ENCODE measurements around the gene MYO9A.

MYO9A gene

GRCh38 chr15:71807125-71807629 lies 310.8 kb downstream of the MYO9A start:
- TF ChIP-seq CTCF (IDR thresholded peaks at IDR 0.05; ENCODE audit: poor library complexity, severe bottlenecking) = no peak
- H3K4me1 ChIP-seq (ENCODE audit: insufficient read depth, poor library complexity, severe bottlenecking) = peaks cover 5% of the 10 kb centered on the region
- no peak overlapping the region for H3K4me3 ChIP-seq (ENCODE audit: severe bottlenecking)
- H3K9me3 ChIP-seq (ENCODE audit: severe bottlenecking) = no peaks in the 10 kb centered on the region
- no peak for ATAC-seq (ENCODE audit: low read depth)
- no peak overlapping the region for H3K27ac ChIP-seq (ENCODE audit: poor library complexity, severe bottlenecking)
- DNase-seq (ENCODE audit: low spot score) = no peak
- no peaks in the 10 kb centered on the region for H3K27me3 ChIP-seq (ENCODE audit: insufficient read depth, poor library complexity, severe bottlenecking)
- H3K36me3 ChIP-seq (ENCODE audit: low read depth) = no peaks in the 10 kb centered on the region

GRCh38 chr15:71806452-71806931 lies 311.5 kb downstream of the MYO9A start:
- Histone ChIP-seq H3K9me3 (ENCODE audit: severe bottlenecking) (no peaks in the 10 kb centered on the region), H3K27ac (ENCODE audit: poor library complexity, severe bottlenecking) (no peak overlapping the region), H3K4me1 (ENCODE audit: insufficient read depth, poor library complexity, severe bottlenecking) (peaks cover 5% of the 10 kb centered on the region), H3K36me3 (ENCODE audit: low read depth) (no peaks in the 10 kb centered on the region), H3K4me3 (ENCODE audit: severe bottlenecking) (no peak overlapping the region), H3K27me3 (ENCODE audit: insufficient read depth, poor library complexity, severe bottlenecking) (no peaks in the 10 kb centered on the region)
- DNase-seq (ENCODE audit: low spot score) (no peak), ATAC-seq (ENCODE audit: low read depth) (peak; percentile 24; the same call in 2 of the 3 replicates)
- no peak for TF ChIP-seq CTCF (IDR thresholded peaks at IDR 0.05; ENCODE audit: poor library complexity, severe bottlenecking)

- DNase-seq (ENCODE audit: low spot score) (no peak), ATAC-seq (ENCODE audit: low read depth) (no peak)
- H3K9me3 ChIP-seq (ENCODE audit: severe bottlenecking) = no peaks in the 10 kb centered on the region
- peaks cover 5% of the 10 kb centered on the region for H3K4me1 ChIP-seq (ENCODE audit: insufficient read depth, poor library complexity, severe bottlenecking)
- H3K27ac ChIP-seq (ENCODE audit: poor library complexity, severe bottlenecking) = no peak overlapping the region
- H3K36me3 ChIP-seq (ENCODE audit: low read depth) = no peaks in the 10 kb centered on the region
- no peak overlapping the region for H3K4me3 ChIP-seq (ENCODE audit: severe bottlenecking)
- no peaks in the 10 kb centered on the region for H3K27me3 ChIP-seq (ENCODE audit: insufficient read depth, poor library complexity, severe bottlenecking)
- no peak for TF ChIP-seq CTCF (IDR thresholded peaks at IDR 0.05; ENCODE audit: poor library complexity, severe bottlenecking)
These were observed 313.1 kb downstream of the MYO9A start for GRCh38 chr15:71804695-71805470.

GRCh38 chr15:71804226-71804625 lies 313.7 kb downstream of the MYO9A start:
- ATAC-seq (ENCODE audit: low read depth) = no peak
- peaks cover 5% of the 10 kb centered on the region for H3K4me1 ChIP-seq (ENCODE audit: insufficient read depth, poor library complexity, severe bottlenecking)
- H3K4me3 ChIP-seq (ENCODE audit: severe bottlenecking) = no peak overlapping the region
- no peaks in the 10 kb centered on the region for H3K36me3 ChIP-seq (ENCODE audit: low read depth)
- no peak for DNase-seq (ENCODE audit: low spot score)
- no peak overlapping the region for H3K27ac ChIP-seq (ENCODE audit: poor library complexity, severe bottlenecking)
- H3K27me3 ChIP-seq (ENCODE audit: insufficient read depth, poor library complexity, severe bottlenecking) = no peaks in the 10 kb centered on the region
- H3K9me3 ChIP-seq (ENCODE audit: severe bottlenecking) = no peaks in the 10 kb centered on the region
- TF ChIP-seq CTCF (IDR thresholded peaks at IDR 0.05; ENCODE audit: poor library complexity, severe bottlenecking) = no peak

GRCh38 chr15:71802770-71803169 lies 315.2 kb downstream of the MYO9A start:
- H3K27me3 ChIP-seq (ENCODE audit: insufficient read depth, poor library complexity, severe bottlenecking) = no peaks in the 10 kb centered on the region
- peaks cover 5% of the 10 kb centered on the region for H3K4me1 ChIP-seq (ENCODE audit: insufficient read depth, poor library complexity, severe bottlenecking)
- no peak for DNase-seq (ENCODE audit: low spot score)
- ATAC-seq (ENCODE audit: low read depth) = no peak
- H3K4me3 ChIP-seq (ENCODE audit: severe bottlenecking) = no peak overlapping the region
- H3K27ac ChIP-seq (ENCODE audit: poor library complexity, severe bottlenecking) = no peak overlapping the region
- H3K36me3 ChIP-seq (ENCODE audit: low read depth) = no peaks in the 10 kb centered on the region
- no peaks in the 10 kb centered on the region for H3K9me3 ChIP-seq (ENCODE audit: severe bottlenecking)
- peak; percentile 46 for TF ChIP-seq CTCF (IDR thresholded peaks at IDR 0.05; ENCODE audit: poor library complexity, severe bottlenecking)
